ENCODE data around the gene RPGRIP1. TPM values are rescaled to one million over a fixed set of nuclear protein-coding genes. Genes with fewer than 3 reads are reported as not detected.
"Not testable (repeated sequence)": the region's sequence is repeated elsewhere in the genome, so short reads cannot be mapped to it uniquely, and the experiment has no call there.

RPGRIP1 gene
- total and polyA plus RNA-seq, 9 donors = 0.15 to 0.42 (median 0.31) TPM; not detected in 5

DNA sequence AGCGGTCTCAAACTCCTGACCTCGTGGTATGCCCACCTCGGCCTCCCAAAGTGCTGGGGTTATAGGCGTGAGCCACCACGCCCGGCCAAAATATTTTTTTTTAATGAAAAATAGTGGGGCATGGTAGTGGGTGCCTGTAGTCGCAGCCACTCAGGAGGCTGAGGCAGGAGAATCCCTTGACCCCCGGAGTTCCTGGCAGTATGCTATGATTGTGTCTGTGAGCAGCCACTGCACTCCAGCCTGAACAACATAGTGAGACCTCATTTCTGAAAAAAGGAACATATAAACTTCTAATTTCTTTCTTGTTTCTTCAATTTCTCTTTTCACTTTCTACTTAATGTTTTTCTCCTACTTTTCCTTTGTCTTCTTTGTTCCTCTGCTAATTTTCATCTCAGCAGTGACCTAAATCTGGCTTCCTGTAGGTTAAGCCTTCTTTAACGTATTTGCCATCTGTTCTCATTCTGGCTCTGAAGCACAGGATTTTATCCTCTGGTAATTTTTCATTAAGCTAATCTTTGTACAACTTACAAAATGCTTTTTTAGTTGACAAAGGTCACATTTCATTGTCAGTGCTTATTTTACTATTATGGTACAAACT, 4.5 kb upstream of the RPGRIP1 start:
- H3K4me3 ChIP-seq = no peak overlapping the region
- no peaks in the 10 kb centered on the region for H3K36me3 ChIP-seq
- H3K9me3 ChIP-seq = no peaks in the 10 kb centered on the region
- no peaks in the 10 kb centered on the region for H3K27me3 ChIP-seq
- 80 to 91% (median 89%) methylated on average over 9 of the region's 9 CpGs for WGBS, 3 donors
- no peaks in the 10 kb centered on the region for H3K4me1 ChIP-seq (ENCODE audit: insufficient read depth)
- no peak overlapping the region for H3K27ac ChIP-seq
- intact Hi-C loops (cut with DNase I) = no loop called here
- no peak for DNase-seq
- TF ChIP-seq, protein P1, sequence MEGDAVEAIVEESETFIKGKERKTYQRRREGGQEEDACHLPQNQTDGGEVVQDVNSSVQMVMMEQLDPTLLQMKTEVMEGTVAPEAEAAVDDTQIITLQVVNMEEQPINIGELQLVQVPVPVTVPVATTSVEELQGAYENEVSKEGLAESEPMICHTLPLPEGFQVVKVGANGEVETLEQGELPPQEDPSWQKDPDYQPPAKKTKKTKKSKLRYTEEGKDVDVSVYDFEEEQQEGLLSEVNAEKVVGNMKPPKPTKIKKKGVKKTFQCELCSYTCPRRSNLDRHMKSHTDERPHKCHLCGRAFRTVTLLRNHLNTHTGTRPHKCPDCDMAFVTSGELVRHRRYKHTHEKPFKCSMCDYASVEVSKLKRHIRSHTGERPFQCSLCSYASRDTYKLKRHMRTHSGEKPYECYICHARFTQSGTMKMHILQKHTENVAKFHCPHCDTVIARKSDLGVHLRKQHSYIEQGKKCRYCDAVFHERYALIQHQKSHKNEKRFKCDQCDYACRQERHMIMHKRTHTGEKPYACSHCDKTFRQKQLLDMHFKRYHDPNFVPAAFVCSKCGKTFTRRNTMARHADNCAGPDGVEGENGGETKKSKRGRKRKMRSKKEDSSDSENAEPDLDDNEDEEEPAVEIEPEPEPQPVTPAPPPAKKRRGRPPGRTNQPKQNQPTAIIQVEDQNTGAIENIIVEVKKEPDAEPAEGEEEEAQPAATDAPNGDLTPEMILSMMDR (IDR thresholded peaks at IDR 0.05) = no peak
- TF ChIP-seq EP300 (IDR thresholded peaks at IDR 0.05) (no peak), POLR2A (IDR thresholded peaks at IDR 0.05) (no peak)

DNA sequence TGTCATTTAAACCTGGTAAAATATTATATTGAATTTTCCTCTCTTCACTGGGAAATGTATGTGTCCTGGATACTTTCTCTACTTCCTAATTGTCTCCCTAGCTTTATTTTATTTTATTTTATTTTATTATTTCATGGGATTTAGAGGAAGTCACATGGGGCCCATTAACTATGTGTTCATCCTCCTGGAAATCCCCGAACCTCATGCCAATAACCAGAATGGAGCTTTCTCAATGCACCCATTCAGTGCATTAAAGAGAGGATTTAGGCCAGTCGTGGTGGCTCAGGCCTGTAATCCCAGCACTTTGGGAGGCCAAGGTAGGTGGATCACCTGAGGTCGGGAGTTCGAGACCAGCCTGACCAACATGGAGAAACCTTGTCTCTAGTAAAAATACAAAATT, 1.3 kb upstream of the RPGRIP1 start:
- 80 to 87% (median 83%) methylated on average over 4 of the region's 4 CpGs for WGBS, 3 donors
- DNase-seq = no peak
- Histone ChIP-seq H3K4me3 (no peak overlapping the region), H3K4me1 (ENCODE audit: insufficient read depth) (no peaks in the 10 kb centered on the region), H3K36me3 (no peaks in the 10 kb centered on the region), H3K27me3 (no peaks in the 10 kb centered on the region), H3K27ac (no peak overlapping the region), H3K9me3 (no peaks in the 10 kb centered on the region)
- intact Hi-C loops (cut with DNase I) = no loop called here
- TF ChIP-seq POLR2A (IDR thresholded peaks at IDR 0.05) = no peak

DNA sequence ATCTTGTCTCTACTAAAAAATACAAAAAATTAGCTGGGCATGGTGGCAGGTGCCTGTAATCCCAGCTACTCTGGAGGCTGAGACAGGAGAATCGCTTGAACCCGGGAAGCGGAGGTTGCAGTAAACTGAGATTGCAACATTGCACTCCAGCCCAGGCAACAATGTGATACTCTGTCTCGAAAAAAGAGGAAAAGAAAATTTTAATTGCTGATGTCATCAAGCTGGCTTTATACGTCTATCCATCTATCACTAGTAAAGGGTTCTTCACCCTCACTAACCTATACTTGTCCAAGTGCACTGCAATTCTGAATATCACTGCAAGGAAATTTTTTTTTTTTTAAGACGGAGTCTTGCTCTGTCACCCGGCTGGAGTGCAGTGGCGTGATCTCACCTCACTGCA, 2.0 kb downstream of the RPGRIP1 start:
- H3K36me3 ChIP-seq = not testable (repeated sequence)
- 80 to 88% (median 81%) methylated on average over 8 of the region's 8 CpGs for WGBS, 3 donors

DNA sequence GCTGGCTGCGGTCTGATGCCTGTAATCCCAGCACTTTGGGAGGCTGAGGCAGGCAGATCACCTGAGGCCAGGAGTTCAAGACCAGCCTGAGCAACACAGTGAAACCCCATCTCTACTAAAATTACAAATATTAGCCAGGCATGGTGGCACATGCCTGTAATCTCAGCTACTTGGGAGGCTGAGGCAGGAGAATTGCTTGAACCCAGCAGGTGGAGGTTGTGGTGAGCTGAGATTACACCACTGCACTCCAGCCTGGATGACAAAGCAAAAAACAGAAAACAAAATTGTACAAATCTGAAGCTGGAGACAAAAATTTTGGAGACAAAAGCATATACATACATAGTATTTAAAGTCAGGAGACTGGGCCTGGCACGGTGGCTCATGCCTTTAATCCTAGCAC, 6.6 kb downstream of the RPGRIP1 start:
- H3K4me3 ChIP-seq; H3K27ac ChIP-seq; H3K9me3 ChIP-seq; H3K4me1 ChIP-seq (ENCODE audit: insufficient read depth); DNase-seq; intact Hi-C loops (cut with DNase I); H3K36me3 ChIP-seq; H3K27me3 ChIP-seq: not testable (repeated sequence)
- 95 to 98% (median 97%) methylated on average over 2 of the region's 2 CpGs for WGBS, 3 donors

More for the DNA sequence above, 2.0 kb downstream of the RPGRIP1 start:
- H3K4me1 ChIP-seq (ENCODE audit: insufficient read depth); intact Hi-C loops (cut with DNase I); H3K9me3 ChIP-seq; H3K27me3 ChIP-seq; DNase-seq; H3K4me3 ChIP-seq; H3K27ac ChIP-seq: not testable (repeated sequence)

DNA sequence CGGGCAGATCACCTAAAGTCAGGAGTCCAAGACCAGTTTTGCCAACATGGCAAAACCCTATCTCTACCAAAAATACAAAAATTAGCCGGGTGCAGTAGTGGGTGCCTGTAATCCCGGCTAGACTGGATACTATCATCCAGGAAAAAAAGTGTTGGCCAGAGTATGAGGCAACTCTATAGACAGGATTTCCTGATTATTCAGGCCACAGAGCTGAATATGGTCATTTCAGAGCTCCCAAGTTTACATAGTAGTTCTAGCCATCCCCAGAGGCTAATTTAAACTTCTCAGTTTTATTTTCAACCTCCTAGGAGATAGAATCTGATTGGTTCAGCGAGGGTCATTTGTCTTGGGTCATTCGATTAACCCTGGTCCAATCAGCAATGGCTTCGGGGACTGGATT, 7.3 kb downstream of the RPGRIP1 start:
- no peaks in the 10 kb centered on the region for H3K36me3 ChIP-seq
- no peak for DNase-seq

GRCh38 chr14:21294026-21294425, 14.1 kb downstream of the RPGRIP1 start:
- H3K9me3 ChIP-seq; DNase-seq; H3K4me3 ChIP-seq; H3K27ac ChIP-seq; H3K4me1 ChIP-seq (ENCODE audit: insufficient read depth); H3K36me3 ChIP-seq; intact Hi-C loops (cut with DNase I); H3K27me3 ChIP-seq: not testable (repeated sequence)
- WGBS, 3 donors = 84 to 86% (median 86%) methylated on average over 8 of the region's 8 CpGs

More for the DNA sequence above, 7.3 kb downstream of the RPGRIP1 start:
- no peak overlapping the region for H3K27ac ChIP-seq
- WGBS, 3 donors = 89 to 92% (median 90%) methylated on average over 6 of the region's 6 CpGs
- no peaks in the 10 kb centered on the region for H3K4me1 ChIP-seq (ENCODE audit: insufficient read depth)
- no peaks in the 10 kb centered on the region for H3K27me3 ChIP-seq
- intact Hi-C loops (cut with DNase I) = no loop called here
- H3K4me3 ChIP-seq = no peak overlapping the region
- TF ChIP-seq POLR2A (IDR thresholded peaks at IDR 0.05) (no peak), EP300 (IDR thresholded peaks at IDR 0.05) (no peak)
- TF ChIP-seq, protein P1 (IDR thresholded peaks at IDR 0.05) = no peak
- H3K9me3 ChIP-seq = no peaks in the 10 kb centered on the region

Measured in ovary (tissue), 9 donors.